ENCODE results near the gene CGB8.
"Not testable (repeated sequence)": the region's sequence is repeated elsewhere in the genome, so short reads cannot be mapped to it uniquely, and the experiment has no call there.

GRCh38 chr19:49056902-49057596, 8.1 kb upstream of the CGB8 start:
- TF ChIP-seq CTCF (IDR thresholded peaks at IDR 0.05; ENCODE audit: low read depth, low read length); EZH2phosphoT487 (IDR thresholded peaks at IDR 0.05; ENCODE audit: low read depth): not testable (repeated sequence)

Measured in OCI-LY3 (cell line).